CD4-positive, alpha-beta T cell treated with Interleukin-6 for 4 hours (primary cell): Measurements from ENCODE around the gene APBA2.

Experiments
- DNase-seq: peaks from one replicate; pipeline ENCODE4 v3.0.0-alpha.2; 2020; ENCODE audit warnings: mixed read lengths

The APBA2 gene

GRCh38 chr15:29127506-29128430 lies 242.0 kb downstream of the APBA2 start:
- DNase-seq: no peak

- no peak for DNase-seq
These were observed 242.9 kb downstream of the APBA2 start for GRCh38 chr15:29128671-29129070.

DNA sequence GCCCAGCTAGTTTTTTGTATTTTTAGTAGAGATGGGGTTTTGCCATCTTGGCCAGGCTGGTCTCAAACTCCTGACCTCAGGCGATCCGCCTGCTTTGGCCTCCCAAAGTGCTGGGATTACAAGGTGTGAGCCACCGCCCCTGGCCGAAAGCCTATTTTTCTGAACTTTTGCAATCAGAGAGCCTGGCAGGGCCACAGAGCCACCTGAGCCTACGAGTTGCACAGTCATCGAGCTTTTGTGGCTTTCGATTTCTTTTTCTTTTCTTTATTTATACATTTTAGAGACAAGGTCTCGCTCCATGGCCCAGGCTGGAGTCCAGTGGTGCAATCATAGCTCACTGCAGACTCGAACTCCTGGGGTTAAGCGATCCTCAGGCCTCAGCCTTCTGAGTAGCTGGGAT lies 243.4 kb downstream of the APBA2 start:
- no peak for DNase-seq

DNA sequence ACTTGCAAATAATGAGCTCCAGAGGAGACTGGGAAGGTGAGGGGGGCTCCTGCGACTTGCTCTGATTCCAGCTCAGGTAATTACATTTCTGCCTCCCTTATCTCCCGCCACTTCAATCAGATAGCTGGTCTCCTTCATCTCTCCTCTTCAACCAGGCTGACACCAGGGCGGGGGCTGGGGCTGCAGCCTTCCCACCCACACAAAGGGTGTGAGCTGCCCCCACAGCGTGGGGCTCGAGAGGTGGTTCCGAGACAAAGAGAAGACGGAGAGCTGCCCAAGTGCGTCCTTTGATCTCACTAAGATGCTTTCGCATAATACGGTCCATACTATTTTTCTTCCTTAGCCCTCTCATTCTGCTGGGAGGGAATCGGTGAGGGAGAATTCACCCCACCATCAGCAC lies 244.2 kb downstream of the APBA2 start:
- DNase-seq: no peak

DNA sequence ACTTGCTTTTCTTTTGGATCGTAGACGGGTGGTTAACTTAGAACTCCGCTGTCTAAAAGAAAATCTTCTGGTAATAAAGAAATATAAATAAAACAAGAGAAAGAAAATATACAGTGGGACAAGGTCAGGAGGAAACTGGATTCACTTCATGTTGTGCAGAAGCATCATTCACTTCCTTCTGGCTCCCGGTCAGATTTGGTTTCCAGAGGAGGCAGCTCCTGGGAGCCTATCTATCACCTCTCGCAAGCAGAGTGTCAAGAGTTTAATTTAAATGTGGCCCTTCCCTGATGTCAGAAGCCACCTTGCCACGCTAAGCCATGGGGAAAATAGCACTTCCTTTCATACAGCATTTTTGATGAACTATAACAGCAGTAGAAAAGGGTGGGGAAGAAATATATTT lies 244.7 kb downstream of the APBA2 start:
- DNase-seq: no peak

- no peak for DNase-seq
These were observed 245.4 kb downstream of the APBA2 start for GRCh38 chr15:29130951-29131839.

- DNase-seq: no peak
These were observed 246.2 kb downstream of the APBA2 start for GRCh38 chr15:29131840-29132420.

- DNase-seq: no peak
These were observed 247.0 kb downstream of the APBA2 start for GRCh38 chr15:29132735-29133181.

DNA sequence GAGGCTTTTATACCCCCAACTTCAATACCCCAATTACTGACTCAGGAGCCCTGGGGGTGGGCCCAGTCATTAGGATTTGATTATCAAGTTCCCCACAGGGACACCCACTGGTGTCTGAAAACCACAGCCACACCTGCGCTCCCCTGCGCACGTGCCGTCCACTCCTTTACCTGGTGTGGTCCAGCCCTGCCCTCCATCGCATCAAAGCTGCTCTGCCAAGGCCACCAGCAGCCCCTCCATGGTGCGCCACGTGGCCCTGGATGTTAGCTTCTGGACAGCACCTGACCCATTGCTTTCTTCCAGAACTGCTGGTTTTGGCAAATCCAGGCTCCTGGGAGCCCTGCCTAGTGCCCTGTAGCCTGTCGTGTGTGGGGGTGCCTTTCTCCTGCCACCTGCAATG lies 247.5 kb downstream of the APBA2 start:
- DNase-seq: no peak

GRCh38 chr15:29133791-29134190 lies 248.0 kb downstream of the APBA2 start:
- DNase-seq: no peak

DNA sequence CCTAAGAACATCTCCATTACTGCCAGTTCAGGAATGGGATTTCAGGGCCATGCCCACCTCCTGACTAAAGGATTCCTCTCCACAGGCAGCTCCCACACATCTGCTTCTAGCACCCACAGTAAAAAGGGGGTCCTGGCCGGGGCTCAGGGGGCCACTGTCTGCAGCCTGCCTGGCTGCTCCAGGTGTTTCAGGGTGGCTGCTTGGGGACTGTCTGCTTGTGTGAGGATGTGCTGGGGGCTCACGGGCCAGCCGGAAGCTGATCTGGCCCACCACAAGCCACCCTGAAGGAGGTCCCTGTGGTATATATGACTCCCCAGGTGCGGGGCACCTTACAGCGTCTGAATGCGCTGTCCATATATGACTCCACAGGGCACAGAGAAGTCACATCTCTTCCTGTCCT lies 248.5 kb downstream of the APBA2 start:
- no peak for DNase-seq

DNA sequence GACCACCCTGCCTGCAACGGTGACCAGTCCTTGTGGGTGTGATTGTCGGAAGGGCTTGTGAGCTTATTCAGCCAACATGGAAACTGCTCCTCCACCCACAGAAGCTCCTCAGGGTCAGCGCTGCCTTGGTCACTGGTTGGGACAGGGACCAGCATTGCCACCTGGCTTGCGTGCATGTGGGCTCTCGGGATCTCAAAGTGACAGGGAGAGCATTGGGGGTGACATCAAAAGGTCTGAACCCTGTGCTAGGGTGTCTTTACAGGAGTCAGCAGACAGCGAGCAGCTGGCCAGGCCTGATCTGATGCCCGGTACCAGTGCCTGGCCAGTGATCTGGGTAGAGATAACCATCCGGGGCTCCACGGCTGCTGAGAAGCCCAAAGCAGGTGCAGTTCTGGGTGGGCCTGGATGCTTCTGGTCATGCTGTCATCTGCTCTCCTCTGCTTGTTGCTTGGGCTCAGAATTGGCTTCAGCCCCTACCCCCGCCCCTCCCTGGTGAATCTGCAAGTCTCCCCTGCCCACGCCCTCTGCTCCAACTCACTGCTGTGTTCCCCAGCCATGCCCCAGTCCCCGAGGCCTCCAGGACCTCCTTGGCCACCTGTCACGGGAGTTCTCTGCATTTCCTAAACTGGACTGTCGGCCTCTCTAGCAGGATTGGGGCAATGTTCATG lies 249.0 kb downstream of the APBA2 start:
- no peak for DNase-seq

DNA sequence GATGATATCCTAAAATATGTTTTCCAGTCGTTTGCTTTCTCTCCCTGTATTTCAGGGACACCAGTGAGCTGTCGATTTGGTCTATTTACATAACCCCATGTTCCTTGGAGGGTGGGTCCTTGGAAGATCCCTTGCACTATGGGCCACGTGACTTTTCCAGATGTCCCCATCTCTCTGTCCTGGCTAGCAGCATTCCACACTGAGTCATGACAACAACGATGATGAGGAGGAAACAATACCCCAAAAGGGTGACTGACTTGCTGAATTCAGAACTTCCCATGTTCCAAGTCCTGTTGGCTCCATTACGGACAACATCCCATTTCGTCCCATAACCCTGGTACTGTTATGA lies 249.5 kb downstream of the APBA2 start:
- DNase-seq: no peak

GRCh38 chr15:29135702-29136646 lies 250.2 kb downstream of the APBA2 start:
- no peak for DNase-seq

DNA sequence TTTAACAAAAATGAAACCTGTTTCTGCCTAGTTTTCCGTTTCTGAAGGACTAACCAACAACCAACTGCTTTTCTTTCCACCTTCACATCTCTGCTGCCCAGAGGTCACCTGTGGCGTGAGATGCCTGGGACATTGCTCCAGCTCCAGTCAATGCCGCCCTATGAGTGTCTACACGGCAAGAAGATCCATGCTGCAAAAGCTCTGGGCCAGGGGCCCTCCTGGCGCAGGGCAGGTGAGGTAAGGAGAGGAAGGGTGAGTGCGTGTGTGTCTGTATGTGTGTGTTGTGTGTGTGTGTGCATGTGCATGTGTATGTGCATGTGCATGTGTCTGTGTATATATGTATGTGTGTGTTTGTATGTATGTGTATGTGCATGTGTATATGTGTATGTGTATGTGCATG lies 252.5 kb downstream of the APBA2 start:
- no peak for DNase-seq

- no peak for DNase-seq
These were observed 253.3 kb downstream of the APBA2 start for GRCh38 chr15:29139072-29139471.

DNA sequence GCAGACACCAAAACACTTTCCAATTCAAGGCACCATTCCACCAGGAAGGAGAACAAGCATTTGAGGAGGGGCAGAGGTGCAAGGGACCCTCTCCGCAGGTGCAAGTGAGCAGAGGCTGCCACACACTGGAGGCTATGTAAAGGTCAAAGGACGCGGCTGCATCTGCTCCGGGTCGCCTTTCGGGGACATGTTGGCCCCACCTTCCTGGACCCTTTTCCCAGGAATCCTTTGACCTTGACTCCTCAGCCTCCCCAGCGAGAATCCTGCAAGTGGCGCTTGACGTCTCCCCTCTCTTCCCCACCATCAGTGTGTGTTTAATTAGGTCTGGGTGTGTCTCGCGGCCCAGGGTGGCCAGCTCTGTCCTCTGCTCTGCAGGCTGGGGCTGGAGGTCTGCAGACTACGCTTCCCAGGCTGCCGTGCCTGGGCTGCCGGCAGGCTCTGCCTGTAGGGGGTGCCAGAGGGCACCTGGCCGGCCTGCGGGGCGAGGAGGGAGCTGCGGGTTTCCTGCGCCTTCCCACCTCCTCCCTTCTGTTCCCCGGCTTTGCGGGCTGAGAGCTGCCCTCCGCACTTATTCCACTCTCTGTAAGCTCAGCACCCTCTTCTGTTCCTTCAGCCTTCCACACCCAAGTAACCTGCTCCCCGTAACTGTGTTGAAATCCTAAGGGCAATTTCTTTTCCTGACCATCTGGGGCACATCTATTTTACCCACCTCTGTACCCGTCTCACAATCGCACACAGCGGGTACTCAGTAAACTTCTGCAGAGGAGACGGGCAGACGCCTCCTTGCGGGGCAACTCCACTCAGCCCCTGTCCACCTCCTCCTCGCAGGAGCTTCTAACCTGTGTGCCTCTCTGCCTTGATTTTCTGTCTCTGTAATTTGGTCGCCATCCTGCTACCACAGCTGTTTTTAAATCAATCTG lies 254.0 kb downstream of the APBA2 start:
- DNase-seq: peak; percentile 54

DNA sequence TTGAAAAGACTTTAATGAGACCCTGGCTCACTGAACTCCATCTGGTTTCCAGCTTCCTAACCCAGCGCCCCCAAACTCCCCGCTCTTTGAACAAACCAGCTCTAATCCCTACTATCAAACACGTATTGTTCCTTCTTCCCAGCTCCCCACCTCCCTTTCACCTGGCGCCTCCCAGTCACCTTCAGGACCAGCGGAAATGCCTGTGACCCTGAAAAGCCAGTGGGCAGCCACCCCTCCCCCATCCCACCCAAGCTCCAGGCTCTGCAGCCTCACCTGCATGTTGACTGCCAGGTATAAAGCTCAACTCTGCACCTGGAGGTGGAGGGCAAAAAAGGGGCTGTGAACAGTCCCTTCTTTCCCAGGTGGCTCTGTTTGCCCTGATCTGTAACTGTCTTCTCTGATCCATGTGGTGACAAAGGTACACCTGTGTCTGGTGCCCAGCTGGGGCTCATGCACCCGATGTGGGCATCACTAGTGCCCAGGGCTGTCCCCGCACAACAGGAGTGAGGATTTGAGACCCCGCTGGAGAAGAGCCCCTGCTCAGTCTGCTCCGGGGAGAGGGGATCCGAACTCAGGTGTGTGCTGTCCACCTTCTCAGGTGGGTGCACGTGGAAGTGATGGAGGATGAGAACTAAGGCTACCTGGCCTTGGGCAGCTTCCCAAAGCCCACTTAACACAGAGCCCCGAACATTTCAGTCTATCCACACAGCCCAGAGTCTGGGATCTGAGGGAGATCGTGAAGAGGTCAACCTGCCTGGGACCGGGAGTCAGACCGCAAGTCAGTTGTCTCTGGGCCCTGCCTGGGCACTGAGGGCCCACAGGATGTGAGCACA lies 254.9 kb downstream of the APBA2 start:
- DNase-seq: no peak

DNA sequence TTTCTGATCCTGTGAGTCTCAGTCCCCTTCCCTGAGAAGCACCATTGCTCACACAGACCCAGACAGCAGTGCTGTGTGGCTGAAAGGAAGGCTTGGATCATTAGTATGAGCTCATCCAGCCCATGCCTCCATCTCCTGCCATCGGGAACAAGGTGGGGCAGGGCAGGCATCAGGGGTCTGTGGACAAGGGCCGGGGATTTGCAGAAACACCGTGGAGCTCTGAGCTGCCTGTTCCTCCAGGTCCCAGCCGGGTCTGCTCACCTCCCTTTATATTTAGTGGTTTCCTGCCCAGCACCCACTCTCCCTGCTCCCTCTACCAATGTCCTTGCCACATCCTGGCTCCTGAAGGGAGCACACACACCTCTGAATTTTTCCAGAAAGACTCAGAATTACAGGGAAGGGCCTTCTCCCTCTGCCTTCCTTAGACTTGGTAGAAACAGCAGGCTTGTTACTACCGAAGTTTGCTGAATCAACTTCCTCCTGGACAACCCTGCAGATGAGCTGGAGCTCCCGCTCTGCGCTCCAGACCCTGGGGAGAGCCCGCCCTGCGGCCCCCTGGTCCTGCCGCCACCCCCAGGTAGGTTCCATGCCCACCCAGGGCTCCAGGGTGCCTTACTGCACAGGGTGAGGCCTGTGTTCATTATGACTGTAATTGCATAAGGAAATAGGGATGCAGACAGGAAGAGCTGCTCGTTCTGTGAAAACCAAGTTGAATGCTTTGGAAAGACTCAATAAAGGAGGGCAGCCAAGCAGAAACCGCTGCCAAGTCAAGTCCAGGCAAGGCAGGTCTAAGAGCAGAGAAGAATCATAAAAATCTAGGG lies 255.7 kb downstream of the APBA2 start:
- DNase-seq: no peak
